C4-2B (cell line): ENCODE measurements around the gene DESI1.
"Not testable (repeated sequence)": the region's sequence is repeated elsewhere in the genome, so short reads cannot be mapped to it uniquely, and the experiment has no call there.

Experiments used
- H3K27ac ChIP-seq: fragments of 450-650 bp; 2 replicates; pipeline ENCODE4 v1.5.1; 2017
- ZFX ChIP-seq: fragments of 450-650 bp; IDR thresholded peaks from 2 replicates; pipeline ENCODE4 v1.6.1; 2017
- TF ChIP-seq, protein P1 (sequence below): fragments of 450-650 bp; conservative IDR thresholded peaks from 2 replicates; pipeline ENCODE4 v1.5.1; 2017; ENCODE audit warnings: mild to moderate bottlenecking

Gene DESI1

DNA sequence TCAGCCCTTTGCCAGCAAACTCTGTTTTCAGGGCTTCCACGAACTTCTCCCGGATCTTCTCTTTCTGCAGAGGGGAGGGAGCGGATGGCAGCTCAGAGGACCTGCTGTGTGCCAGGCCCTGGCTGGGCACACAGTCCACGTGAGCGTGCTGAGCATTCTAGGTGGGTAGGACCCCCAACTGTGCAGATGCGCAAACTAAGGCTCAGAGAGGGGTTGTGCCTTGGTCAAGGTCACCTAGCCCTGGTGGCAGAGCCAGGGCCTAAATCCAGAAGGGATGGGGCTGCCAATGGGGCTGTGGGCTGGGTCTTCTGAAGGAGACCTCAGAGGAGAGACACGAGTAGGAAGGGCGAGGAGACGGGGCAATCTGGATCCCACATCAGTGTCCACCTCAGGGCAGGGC, 42.0 kb downstream of the DESI1 start:
- no peak for TF ChIP-seq ZFX
- TF ChIP-seq, protein P1, sequence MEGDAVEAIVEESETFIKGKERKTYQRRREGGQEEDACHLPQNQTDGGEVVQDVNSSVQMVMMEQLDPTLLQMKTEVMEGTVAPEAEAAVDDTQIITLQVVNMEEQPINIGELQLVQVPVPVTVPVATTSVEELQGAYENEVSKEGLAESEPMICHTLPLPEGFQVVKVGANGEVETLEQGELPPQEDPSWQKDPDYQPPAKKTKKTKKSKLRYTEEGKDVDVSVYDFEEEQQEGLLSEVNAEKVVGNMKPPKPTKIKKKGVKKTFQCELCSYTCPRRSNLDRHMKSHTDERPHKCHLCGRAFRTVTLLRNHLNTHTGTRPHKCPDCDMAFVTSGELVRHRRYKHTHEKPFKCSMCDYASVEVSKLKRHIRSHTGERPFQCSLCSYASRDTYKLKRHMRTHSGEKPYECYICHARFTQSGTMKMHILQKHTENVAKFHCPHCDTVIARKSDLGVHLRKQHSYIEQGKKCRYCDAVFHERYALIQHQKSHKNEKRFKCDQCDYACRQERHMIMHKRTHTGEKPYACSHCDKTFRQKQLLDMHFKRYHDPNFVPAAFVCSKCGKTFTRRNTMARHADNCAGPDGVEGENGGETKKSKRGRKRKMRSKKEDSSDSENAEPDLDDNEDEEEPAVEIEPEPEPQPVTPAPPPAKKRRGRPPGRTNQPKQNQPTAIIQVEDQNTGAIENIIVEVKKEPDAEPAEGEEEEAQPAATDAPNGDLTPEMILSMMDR = no peak
- H3K27ac ChIP-seq = no peak overlapping the region

DNA sequence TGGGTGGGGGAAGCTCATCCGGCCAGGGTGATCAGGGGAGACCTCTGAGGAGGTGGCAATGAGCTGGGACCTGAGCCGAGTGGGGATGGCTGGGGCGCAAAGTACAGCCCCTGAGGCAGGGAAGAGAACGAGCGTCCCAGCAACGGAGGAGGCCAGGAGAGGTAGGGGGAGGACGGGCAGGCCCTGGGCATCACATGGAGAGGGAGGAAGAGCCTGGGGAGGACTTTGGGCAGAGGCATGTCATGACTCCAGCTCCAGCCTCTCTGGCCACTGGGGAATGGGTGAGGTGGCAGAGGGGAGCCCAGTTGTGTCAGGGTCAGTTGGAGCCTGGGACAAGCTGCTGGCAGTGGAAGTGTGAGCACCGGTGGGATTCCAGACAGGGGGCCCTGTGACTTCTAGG, 42.7 kb downstream of the DESI1 start:
- no peak for TF ChIP-seq ZFX
- TF ChIP-seq, protein P1 = no peak
- H3K27ac ChIP-seq = no peak overlapping the region

DNA sequence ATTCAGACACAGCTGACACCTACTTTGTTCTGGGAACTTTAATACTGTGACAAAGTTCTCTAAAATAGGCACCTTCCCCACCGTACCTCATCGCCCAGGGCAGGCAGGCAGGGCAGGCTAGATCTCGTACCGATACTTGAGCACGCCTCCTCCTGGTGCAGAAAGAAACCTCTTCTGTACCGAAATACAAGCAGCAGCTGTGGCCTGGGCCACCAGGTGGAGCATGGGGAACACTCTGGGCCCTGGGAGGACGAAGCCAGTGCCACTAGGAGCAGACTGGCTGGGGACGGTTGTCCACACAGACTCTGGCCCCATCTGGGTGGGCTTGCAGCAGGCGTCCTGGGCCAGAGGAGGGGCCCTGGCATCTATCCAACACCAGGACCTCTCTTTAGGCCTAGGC, 44.0 kb downstream of the DESI1 start:
- TF ChIP-seq, protein P1 = no peak; the same call in 1 of the 2 replicates
- TF ChIP-seq ZFX = no peak
- no peak overlapping the region for H3K27ac ChIP-seq

DNA sequence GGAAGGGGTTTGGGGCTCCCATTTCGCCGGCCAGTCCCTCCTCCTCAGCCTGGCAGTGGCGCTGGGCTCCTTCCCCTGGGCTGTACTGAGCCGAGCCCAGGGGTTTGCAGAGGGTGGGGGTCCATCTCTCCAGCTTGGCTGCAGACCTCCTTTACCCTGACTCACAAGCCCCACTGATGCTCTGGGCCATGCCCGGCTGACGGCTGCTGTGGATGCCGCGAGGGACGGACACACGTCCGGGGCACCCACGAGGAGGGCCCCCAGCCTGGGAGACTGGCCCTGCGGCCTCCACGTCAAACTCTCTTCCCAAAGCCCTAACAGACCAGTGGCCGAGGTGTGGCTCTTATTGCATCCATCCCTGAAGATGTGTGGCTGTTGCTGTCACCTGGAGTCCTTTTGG, 45.3 kb downstream of the DESI1 start:
- H3K27ac ChIP-seq = no peak overlapping the region
- no peak for TF ChIP-seq ZFX
- TF ChIP-seq, protein P1 = no peak

DNA sequence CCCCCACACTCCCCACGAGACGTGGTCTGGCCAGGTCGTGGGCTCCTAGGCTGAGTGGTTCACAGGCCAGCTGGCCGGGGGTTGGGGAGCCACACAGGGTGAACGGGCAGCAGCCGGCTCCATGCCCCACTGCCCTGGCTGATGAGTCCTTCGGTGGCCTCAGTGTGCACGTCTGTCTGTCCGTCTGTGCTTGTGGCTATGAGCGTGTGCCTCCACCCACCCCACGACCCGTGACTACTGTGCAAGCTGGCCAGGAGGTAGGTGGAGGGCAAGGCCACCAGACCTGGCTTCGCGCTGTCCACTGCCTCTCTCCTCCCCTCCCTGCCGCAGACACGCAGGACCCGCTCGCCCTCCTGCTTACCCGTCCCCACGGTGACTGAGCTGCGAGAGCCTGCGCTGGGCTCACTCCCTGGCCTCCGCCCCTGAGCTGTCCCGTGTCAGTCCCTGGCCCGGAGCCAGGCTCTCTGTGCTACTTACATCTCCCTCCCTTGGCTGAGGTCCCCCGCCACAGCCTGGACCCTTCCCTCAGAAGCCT, 45.9 kb downstream of the DESI1 start:
- no peak for TF ChIP-seq ZFX
- TF ChIP-seq, protein P1 = no peak

DNA sequence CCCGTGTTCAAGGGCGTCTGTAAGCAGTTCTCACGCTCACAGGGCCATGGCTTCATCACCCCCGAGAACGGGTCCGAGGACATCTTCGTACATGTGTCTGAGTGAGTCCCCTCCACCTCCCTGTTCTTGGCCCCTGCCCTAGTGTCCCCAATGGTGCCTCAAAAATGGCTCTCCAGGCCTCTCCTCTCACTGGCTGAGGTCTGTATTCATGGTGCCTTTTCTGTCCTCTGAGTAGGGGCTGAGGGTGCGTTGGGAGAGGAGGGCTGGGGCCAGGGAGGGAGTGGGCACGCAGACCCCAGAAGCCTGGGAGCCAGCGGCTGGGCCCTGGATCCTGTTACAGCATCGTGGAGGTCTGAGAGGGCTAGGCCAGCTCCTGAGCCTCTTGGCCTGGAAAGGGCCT, 47.2 kb downstream of the DESI1 start:
- H3K27ac ChIP-seq = no peak overlapping the region

More for the DNA sequence above, 45.9 kb downstream of the DESI1 start:
- no peak overlapping the region for H3K27ac ChIP-seq

DNA sequence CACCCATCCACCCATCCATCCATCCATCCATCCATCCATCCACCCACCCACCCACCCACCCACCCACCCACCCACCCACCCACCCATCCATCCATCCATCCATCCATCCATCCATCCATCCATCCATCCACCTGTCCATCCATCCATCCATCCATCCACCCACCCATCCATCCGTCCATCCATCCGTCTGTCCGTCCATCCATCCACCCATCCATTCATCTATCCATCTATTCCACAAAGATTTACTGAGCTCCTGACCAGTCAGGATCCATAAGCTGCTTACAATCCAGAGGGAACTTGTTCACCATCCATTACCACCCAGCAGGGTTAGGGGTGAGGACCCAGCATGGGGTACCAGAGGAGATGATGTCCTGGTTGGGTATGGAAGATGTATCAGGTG, 48.5 kb downstream of the DESI1 start:
- H3K27ac ChIP-seq = not testable (repeated sequence)

More for the DNA sequence above, 47.2 kb downstream of the DESI1 start:
- no peak for TF ChIP-seq ZFX
- TF ChIP-seq, protein P1 = no peak

DNA sequence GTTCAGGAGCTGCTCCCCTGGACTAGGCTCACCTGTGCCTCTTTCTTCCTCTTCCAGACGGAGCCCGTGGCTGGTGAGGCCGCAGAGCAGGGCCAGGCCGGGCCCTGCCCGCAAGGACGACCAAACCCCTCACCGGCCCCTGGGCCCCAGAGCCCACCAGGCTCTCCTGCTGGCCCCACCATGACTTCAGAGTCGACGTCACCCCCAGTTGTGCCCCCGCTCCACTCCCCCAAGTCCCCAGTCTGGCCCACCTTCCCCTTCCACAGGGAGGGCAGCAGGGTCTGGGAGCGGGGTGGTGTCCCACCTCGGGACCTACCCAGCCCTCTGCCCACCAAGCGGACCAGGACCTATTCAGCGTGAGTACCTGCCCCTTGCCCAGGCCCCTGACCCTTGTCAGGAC, 49.1 kb downstream of the DESI1 start:
- no peak overlapping the region for H3K27ac ChIP-seq
- no peak for TF ChIP-seq ZFX
- TF ChIP-seq, protein P1 = no peak
